DND-41 (cell line): ENCODE results near the gene ABHD16A.
A peak's percentile ranks its signal among the peaks of the same experiment; 100 is the strongest.

Source experiments
- ATAC-seq: fragments of 200-7000 bp; cut with Tn5 transposase; 3 replicates; pipeline ENCODE4 v1.9.1; 2021; ENCODE audit warnings: low read depth; ENCODE audit not compliant: insufficient read depth
- DNase-seq: peaks from one replicate; pipeline ENCODE4 v3.0.0-alpha.2; 2020
- H2AFZ ChIP-seq: 2 replicates; pipeline ENCODE4 v1.6.0; 2012; ENCODE audit warnings: low read depth, low read length
- H3K27ac ChIP-seq: 2 replicates; pipeline ENCODE4 v1.5.1; 2012; ENCODE audit warnings: low read length, inconsistent platforms
- H3K27me3 ChIP-seq: fragments of 200-600 bp; sonication (generic); 2 replicates; pipeline ENCODE4 v1.6.0; 2012; ENCODE audit warnings: low read length, mild to moderate bottlenecking, inconsistent platforms; ENCODE audit not compliant: insufficient read depth, poor library complexity
- H3K36me3 ChIP-seq: 2 replicates; pipeline ENCODE4 v1.5.1; 2012; ENCODE audit warnings: low read length, inconsistent platforms; ENCODE audit not compliant: insufficient read depth
- H3K4me1 ChIP-seq: 2 replicates; pipeline ENCODE4 v1.5.1; 2012; ENCODE audit warnings: mild to moderate bottlenecking, low read length; ENCODE audit not compliant: insufficient read depth
- H3K4me2 ChIP-seq: 2 replicates; pipeline ENCODE4 v1.6.0; 2012; ENCODE audit warnings: mild to moderate bottlenecking, moderate library complexity, low read length, inconsistent platforms; ENCODE audit not compliant: insufficient read depth
- H3K4me3 ChIP-seq, 2 experiments: fragments of 200-600 bp in 1 of 2; shearing (Covaris generic) in 1 of 2; 2 replicates each; pipeline ENCODE4 v1.5.1; 2012 to 2016; ENCODE audit warnings: inconsistent platforms in 2 of 2, low read length in 2 of 2, mild to moderate bottlenecking in 2 of 2, low read depth in 1 of 2, moderate library complexity in 1 of 2
- H3K79me2 ChIP-seq: 2 replicates; pipeline ENCODE4 v1.6.0; 2012; ENCODE audit warnings: low read length, inconsistent platforms; ENCODE audit not compliant: insufficient read depth
- H3K9ac ChIP-seq: 2 replicates; pipeline ENCODE4 v1.6.0; 2012; ENCODE audit warnings: low read depth, mild to moderate bottlenecking, inconsistent platforms, low read length, moderate library complexity
- H3K9me3 ChIP-seq: 2 replicates; pipeline ENCODE4 v1.5.1; 2012; ENCODE audit warnings: low read length, moderate library complexity, mild to moderate bottlenecking, inconsistent platforms; ENCODE audit not compliant: insufficient read depth, severe bottlenecking
- H4K20me1 ChIP-seq: 2 replicates; pipeline ENCODE4 v1.6.0; 2012; ENCODE audit warnings: low read length; ENCODE audit not compliant: insufficient read depth
- EZH2 ChIP-seq: IDR thresholded peaks from 3 replicates; pipeline ENCODE4 v1.6.1; 2012; ENCODE audit warnings: borderline replicate concordance, low read depth, mild to moderate bottlenecking, moderate library complexity, low read length, inconsistent platforms; ENCODE audit not compliant: severe bottlenecking
- TF ChIP-seq, protein P1 (sequence below): IDR thresholded peaks from 2 replicates; pipeline ENCODE4 v1.5.1; 2012; ENCODE audit warnings: borderline replicate concordance, low read length, moderate library complexity, mild to moderate bottlenecking; ENCODE audit not compliant: poor library complexity, severe bottlenecking; ENCODE audit errors: extremely low read depth

The ABHD16A gene

DNA sequence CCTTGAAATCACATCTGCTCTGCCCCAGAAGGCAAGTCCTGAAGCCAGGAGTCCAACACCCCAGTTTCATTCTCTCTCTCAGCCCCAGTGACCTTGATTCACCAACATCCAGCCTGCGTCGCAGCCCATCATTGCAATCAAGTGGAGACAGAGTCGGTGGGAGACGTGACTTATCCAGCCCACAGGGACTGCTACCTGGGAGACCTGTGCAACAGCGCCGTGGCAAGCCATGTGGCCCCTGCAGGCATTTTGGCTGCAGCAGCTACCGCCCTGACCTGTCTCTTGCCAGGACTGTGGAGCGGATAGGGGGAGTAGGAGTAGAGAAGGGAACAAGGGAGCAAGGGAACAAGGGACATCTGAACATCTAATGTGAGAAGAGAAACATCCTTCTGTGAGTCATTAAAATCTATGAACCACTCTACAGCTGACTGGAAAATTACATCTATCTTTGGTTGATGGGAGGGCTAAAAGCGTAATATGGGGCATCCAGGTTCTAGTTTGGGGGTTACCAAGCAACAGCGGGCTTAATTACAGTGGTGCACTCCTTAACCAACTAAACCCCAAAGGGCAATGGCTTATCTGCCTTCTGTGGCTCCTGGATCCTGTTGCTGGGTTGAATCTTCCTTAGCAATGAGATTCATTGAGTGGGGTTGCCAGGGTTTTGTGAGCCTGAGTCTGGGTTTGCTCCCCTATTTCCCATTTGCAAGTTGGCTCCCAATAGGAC is 14.5 kb upstream of the ABHD16A start:
- H3K4me2 ChIP-seq, result no peak overlapping the region
- H2AFZ ChIP-seq, result no peak overlapping the region
- no peaks in the 10 kb centered on the region for H3K27me3 ChIP-seq
- TF ChIP-seq, protein P1, sequence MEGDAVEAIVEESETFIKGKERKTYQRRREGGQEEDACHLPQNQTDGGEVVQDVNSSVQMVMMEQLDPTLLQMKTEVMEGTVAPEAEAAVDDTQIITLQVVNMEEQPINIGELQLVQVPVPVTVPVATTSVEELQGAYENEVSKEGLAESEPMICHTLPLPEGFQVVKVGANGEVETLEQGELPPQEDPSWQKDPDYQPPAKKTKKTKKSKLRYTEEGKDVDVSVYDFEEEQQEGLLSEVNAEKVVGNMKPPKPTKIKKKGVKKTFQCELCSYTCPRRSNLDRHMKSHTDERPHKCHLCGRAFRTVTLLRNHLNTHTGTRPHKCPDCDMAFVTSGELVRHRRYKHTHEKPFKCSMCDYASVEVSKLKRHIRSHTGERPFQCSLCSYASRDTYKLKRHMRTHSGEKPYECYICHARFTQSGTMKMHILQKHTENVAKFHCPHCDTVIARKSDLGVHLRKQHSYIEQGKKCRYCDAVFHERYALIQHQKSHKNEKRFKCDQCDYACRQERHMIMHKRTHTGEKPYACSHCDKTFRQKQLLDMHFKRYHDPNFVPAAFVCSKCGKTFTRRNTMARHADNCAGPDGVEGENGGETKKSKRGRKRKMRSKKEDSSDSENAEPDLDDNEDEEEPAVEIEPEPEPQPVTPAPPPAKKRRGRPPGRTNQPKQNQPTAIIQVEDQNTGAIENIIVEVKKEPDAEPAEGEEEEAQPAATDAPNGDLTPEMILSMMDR, result no peak
- no peak for TF ChIP-seq EZH2
- H3K9me3 ChIP-seq, result no peaks in the 10 kb centered on the region
- H3K4me1 ChIP-seq, result no peaks in the 10 kb centered on the region
- H3K9ac ChIP-seq, result no peak overlapping the region
- H4K20me1 ChIP-seq, result no peaks in the 10 kb centered on the region
- no peak overlapping the region for H3K27ac ChIP-seq
- H3K4me3 ChIP-seq, result no peak overlapping the region
- H3K36me3 ChIP-seq, result no peaks in the 10 kb centered on the region
- DNase-seq (no peak), ATAC-seq (no peak)
- H3K79me2 ChIP-seq, result no peaks in the 10 kb centered on the region

DNA sequence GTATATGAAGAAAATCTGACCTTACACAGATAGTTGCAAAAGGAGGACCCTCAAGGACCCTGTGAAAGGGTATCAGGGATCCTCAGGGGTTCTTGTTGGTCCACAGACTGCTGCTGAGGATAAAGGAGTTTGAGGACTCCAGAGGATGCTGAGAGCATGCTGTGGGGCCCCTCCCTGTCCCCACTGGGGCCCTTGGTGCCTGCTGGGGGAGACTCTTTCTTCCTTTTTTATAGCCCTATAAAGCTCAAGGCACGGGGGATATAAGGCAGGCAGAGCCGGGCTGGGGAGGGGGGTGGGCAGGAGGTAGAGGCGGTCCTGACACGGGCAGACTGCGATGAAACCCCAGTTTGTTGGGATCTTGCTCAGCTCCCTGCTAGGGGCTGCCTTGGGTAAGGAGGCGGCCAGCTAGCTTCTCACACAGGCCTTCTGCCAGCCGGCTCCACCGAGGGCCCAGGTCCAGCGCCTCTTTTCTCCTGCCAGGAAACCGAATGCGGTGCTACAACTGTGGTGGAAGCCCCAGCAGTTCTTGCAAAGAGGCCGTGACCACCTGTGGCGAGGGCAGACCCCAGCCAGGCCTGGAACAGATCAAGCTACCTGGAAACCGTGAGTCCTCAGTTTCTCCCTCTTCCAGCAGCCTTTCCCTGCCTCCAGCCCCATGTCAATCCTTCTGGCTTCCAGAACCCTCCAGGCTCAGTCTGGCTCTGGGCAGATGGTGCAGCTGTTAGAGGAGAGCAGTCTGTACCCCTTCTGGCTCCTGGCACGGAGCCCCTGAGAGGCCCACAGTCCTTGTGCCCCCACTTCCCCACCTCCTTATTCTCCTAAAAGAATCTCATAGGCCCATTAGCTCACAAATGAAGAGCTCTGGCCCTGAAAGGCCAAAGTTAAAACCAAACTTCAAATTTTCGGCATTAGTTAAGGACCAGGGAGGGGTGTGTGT is 12.2 kb upstream of the ABHD16A start, which contains the start of gene LY6G6D:
TSS of gene LY6G6D (plus strand) at position 327 of the 937 bp plus-strand sequence. CDS start at position 335, 8 bp downstream.
- ATAC-seq (no peak), DNase-seq (no peak)
- no peaks in the 10 kb centered on the region for H4K20me1 ChIP-seq
- no peak within 1 kb of the TSS for H3K4me3 ChIP-seq
- H3K9ac ChIP-seq, result 0 out of 2 replicates have a peak within 1 kb of the TSS, but pooled peaks have one; percentile 5
- TF ChIP-seq, protein P1, result no peak
- no peaks in the 10 kb centered on the region for H3K36me3 ChIP-seq
- H3K9me3 ChIP-seq, result no peaks in the 10 kb centered on the region
- no peak within 1 kb of the TSS for H3K27ac ChIP-seq
- no peak within 1 kb of the TSS for H2AFZ ChIP-seq
- no peaks in the 10 kb centered on the region for H3K4me1 ChIP-seq
- H3K79me2 ChIP-seq, result no peaks in the 10 kb centered on the region
- no peaks in the 10 kb centered on the region for H3K27me3 ChIP-seq
- no peak within 1 kb of the TSS for H3K4me2 ChIP-seq

DNA sequence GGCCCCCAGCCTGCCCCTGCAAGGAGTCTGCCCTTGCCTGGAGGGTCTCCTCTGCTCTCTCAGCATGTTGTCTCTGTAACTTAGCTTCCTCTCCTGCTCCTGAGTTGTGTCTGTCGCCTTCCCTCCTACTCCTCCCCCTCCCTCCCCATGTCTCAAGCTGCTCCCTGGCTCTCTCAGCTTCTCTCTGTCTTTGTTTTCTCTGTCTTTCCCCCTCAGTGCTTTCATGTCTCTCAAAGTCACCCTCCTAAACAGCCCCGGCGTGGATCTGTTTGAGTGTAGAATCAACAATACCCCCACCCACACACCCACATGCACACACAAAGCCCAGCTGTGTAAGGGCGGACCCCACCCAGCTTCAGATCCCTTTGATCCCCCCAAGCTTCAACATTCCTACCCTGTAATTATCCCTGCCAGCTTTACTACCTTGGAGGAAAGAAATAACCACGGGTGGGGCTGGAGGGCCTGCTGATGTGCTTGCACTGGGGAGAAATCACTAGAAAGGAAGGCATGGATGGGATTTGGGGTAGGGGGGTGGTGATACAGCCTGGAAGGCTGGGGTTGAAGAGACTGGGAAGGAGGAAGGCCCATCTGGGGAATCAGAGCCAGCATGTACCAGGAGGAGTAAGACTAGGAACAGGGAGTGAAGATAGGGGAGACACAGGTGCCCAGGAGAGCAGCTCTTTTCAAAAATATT is 11.0 kb upstream of the ABHD16A start:
- Histone ChIP-seq H3K4me1 (no peaks in the 10 kb centered on the region), H3K27ac (no peak overlapping the region), H3K36me3 (no peaks in the 10 kb centered on the region), H3K9me3 (no peaks in the 10 kb centered on the region), H3K27me3 (no peaks in the 10 kb centered on the region), H3K79me2 (no peaks in the 10 kb centered on the region), H3K4me2 (no peak overlapping the region), H3K9ac (0 out of 2 replicates have a peak overlapping the region, but pooled peaks have one; percentile 5), H3K4me3 (no peak overlapping the region), H4K20me1 (no peaks in the 10 kb centered on the region), H2AFZ (no peak overlapping the region)
- TF ChIP-seq, protein P1, result no peak
- no peak for TF ChIP-seq EZH2
- DNase-seq (no peak), ATAC-seq (no peak)
